ENCODE data around the gene WNT7A. TPM values are rescaled to one million over a fixed set of nuclear protein-coding genes. Genes with fewer than 3 reads are reported as not detected.

Gene WNT7A
- total and polyA plus RNA-seq, 2 donors (not counting 3 experiments of a cell fraction or from before 2014, with no cell fraction given), result not detected

DNA sequence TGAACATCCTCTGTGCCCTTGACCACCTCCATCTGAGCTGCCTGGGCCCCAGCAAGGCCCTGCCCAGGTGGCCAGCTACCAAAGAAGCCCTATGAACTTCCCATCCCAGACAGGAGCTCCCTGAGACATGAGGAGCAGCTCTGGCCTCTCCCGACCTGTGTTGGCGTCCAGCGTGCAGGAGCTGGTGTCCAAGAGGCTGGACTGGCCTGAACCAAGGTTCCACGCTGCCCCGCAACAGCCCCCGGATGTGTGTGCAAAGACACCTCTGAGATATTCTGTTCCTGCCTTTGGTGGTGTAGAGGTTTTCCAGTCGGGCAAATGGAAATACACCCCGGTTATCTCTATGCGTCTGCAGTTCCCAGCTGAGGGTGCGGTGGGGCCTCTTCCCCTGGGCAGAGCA is 42.1 kb downstream of the WNT7A start:
- TF ChIP-seq MYC (IDR thresholded peaks at IDR 0.05; ENCODE audit: low read depth, low read length), result no peak
- ChIA-PET POLR2A (no interaction called here), CTCF (no interaction called here)
- H3K9ac ChIP-seq (replicated peaks; ENCODE audit: extremely low read depth, insufficient read depth, low read length), result no peak overlapping the region
- dilution Hi-C loops (cut with MboI; ENCODE audit: extremely low pct_ligation_motif_present, low sequenced_read_pairs), result no loop called here
- no peak overlapping the region for H3K4me2 ChIP-seq (ENCODE audit: insufficient read depth, low read length)
- DNase-seq (ENCODE audit: low read depth, low spot score) (no peak), FAIRE-seq (no peak)
- no peaks in the 10 kb centered on the region for H3K36me3 ChIP-seq (ENCODE audit: control insufficient read depth in 2 of 2, extremely low read depth in 1 of 2, insufficient read depth in 2 of 2, low read length in 2 of 2)
- no peaks in the 10 kb centered on the region for H3K9me3 ChIP-seq (replicated peaks; ENCODE audit: control insufficient read depth, insufficient read depth, low read length)
- no TSS peak for BruUV-seq (replicated peaks)
- no peak overlapping the region for H3K4me3 ChIP-seq (replicated peaks in 1 of 3; ENCODE audit: insufficient read depth in 1 of 3, low read depth in 1 of 3, low read length in 3 of 3)
- H2AFZ ChIP-seq (ENCODE audit: low read depth, low read length), result no peak overlapping the region
- intact Hi-C loops (cut with micrococcal nuclease), result no loop called here
- no peaks in the 10 kb centered on the region for H3K9me1 ChIP-seq (replicated peaks; ENCODE audit: control insufficient read depth, extremely low read depth, insufficient read depth, low read length)
- H3K27me3 ChIP-seq (ENCODE audit: control insufficient read depth in 2 of 2, insufficient read depth in 2 of 2, low read length in 2 of 2), result no peaks in the 10 kb centered on the region
- no peak overlapping the region for H3K27ac ChIP-seq (ENCODE audit: insufficient read depth, low read depth, low read length)
- no peaks in the 10 kb centered on the region for H4K20me1 ChIP-seq (replicated peaks; ENCODE audit: control insufficient read depth, extremely low read depth, insufficient read depth, low read length)
- no peaks in the 10 kb centered on the region for H3K79me2 ChIP-seq (ENCODE audit: control insufficient read depth, insufficient read depth, low read length)
- H3K4me1 ChIP-seq (ENCODE audit: control insufficient read depth, extremely low read depth, insufficient read depth, low read length), result no peaks in the 10 kb centered on the region

DNA sequence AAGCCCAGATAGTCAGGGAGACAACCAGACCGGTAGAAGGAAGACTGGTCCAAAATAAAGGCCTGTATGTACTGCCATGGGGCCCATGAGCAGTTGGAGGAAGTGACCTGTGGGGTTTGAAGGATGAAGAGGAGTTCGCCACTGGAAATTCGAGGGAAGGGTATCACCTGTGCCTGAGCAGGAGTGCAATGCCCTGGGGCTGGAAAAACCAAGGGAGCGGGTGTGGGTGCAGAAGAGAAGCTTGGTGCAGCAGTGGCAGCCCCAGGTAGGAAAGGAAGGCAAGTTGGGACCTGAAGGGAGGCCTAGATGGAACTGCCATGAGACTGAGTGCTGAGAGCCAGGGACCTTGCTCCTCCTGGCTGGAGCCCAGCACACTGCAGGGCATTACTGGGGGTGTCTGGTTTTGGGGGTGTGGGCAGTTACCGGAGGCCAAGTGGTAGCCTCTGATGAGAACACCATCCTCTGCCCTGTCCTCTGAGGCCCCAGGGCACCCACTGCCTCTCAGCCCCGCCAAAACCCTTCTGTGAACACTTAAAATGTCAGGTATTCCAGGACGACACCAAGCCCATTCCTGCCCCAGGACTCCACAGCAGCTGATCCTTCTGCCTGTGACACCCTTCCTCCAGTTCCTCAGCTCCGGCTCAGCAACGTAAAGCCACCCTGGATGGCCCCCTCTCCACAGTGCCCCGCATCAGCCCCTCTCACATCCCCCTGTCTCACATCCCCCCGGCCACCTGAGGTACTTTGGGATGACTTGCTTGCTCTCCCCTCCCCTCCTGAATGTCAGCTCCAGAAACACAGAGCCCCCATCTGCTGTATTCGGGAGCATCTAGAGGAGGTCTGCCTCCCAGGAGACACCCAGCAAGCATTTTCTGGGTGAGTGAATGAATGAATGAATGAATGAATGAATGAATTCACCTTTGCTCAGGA is 42.9 kb downstream of the WNT7A start:
- Histone ChIP-seq H3K4me3 (replicated peaks in 1 of 3; ENCODE audit: insufficient read depth in 1 of 3, low read depth in 1 of 3, low read length in 3 of 3) (no peak overlapping the region), H3K27me3 (ENCODE audit: control insufficient read depth in 2 of 2, insufficient read depth in 2 of 2, low read length in 2 of 2) (no peaks in the 10 kb centered on the region), H3K9me3 (replicated peaks; ENCODE audit: control insufficient read depth, insufficient read depth, low read length) (no peaks in the 10 kb centered on the region), H3K9ac (replicated peaks; ENCODE audit: extremely low read depth, insufficient read depth, low read length) (no peak overlapping the region), H3K9me1 (replicated peaks; ENCODE audit: control insufficient read depth, extremely low read depth, insufficient read depth, low read length) (no peaks in the 10 kb centered on the region), H3K4me1 (ENCODE audit: control insufficient read depth, extremely low read depth, insufficient read depth, low read length) (no peaks in the 10 kb centered on the region), H3K79me2 (ENCODE audit: control insufficient read depth, insufficient read depth, low read length) (no peaks in the 10 kb centered on the region), H3K27ac (ENCODE audit: insufficient read depth, low read depth, low read length) (no peak overlapping the region), H2AFZ (ENCODE audit: low read depth, low read length) (no peak overlapping the region), H3K36me3 (ENCODE audit: control insufficient read depth in 2 of 2, extremely low read depth in 1 of 2, insufficient read depth in 2 of 2, low read length in 2 of 2) (no peaks in the 10 kb centered on the region), H4K20me1 (replicated peaks; ENCODE audit: control insufficient read depth, extremely low read depth, insufficient read depth, low read length) (no peaks in the 10 kb centered on the region), H3K4me2 (ENCODE audit: insufficient read depth, low read length) (no peak overlapping the region)
- BruUV-seq (replicated peaks), result no TSS peak
- DNase-seq (ENCODE audit: low read depth, low spot score) (no peak), FAIRE-seq (no peak)
- TF ChIP-seq JUN (IDR thresholded peaks at IDR 0.05; ENCODE audit: borderline replicate concordance, insufficient read depth, insufficient read length, low read depth) (no peak), POLR2AphosphoS5 (IDR thresholded peaks at IDR 0.05; ENCODE audit: insufficient read depth, low read depth, low read length) (no peak), FOS (IDR thresholded peaks at IDR 0.05; ENCODE audit: borderline replicate concordance, insufficient read depth, low read length) (no peak), MYC (IDR thresholded peaks at IDR 0.05; ENCODE audit: low read depth, low read length) (no peak), GATA2 (IDR thresholded peaks at IDR 0.05; ENCODE audit: insufficient read depth, insufficient read length, low read depth, low read length) (no peak), EZH2 (IDR thresholded peaks at IDR 0.05; ENCODE audit: borderline replicate concordance, low read depth, low read length, severe bottlenecking) (no peak), POLR2A (IDR thresholded peaks at IDR 0.05; ENCODE audit: low read depth, low read length) (no peak)
- TF ChIP-seq, protein P1, sequence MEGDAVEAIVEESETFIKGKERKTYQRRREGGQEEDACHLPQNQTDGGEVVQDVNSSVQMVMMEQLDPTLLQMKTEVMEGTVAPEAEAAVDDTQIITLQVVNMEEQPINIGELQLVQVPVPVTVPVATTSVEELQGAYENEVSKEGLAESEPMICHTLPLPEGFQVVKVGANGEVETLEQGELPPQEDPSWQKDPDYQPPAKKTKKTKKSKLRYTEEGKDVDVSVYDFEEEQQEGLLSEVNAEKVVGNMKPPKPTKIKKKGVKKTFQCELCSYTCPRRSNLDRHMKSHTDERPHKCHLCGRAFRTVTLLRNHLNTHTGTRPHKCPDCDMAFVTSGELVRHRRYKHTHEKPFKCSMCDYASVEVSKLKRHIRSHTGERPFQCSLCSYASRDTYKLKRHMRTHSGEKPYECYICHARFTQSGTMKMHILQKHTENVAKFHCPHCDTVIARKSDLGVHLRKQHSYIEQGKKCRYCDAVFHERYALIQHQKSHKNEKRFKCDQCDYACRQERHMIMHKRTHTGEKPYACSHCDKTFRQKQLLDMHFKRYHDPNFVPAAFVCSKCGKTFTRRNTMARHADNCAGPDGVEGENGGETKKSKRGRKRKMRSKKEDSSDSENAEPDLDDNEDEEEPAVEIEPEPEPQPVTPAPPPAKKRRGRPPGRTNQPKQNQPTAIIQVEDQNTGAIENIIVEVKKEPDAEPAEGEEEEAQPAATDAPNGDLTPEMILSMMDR (IDR thresholded peaks at IDR 0.05; ENCODE audit: extremely low read depth in 1 of 2, insufficient read depth in 1 of 2, low read depth in 1 of 2, low read length in 2 of 2), result no peak
- TF ChIP-seq, protein P2, sequence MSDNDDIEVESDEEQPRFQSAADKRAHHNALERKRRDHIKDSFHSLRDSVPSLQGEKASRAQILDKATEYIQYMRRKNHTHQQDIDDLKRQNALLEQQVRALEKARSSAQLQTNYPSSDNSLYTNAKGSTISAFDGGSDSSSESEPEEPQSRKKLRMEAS (IDR thresholded peaks at IDR 0.05; ENCODE audit: insufficient read depth, insufficient read length), result no peak
- dilution Hi-C loops (cut with MboI; ENCODE audit: extremely low pct_ligation_motif_present, low sequenced_read_pairs) (no loop called here), intact Hi-C loops (cut with micrococcal nuclease) (no loop called here)
- ChIA-PET POLR2A (no interaction called here), CTCF (no interaction called here)
